NCI-H1930 (cell line): ENCODE results near the gene ARMC8.

Source experiments
- DNase-seq, 2 experiments: peaks; one replicate each; lab custom pipeline; 2025; lab: John Stamatoyannopoulos, UW

ARMC8 gene

GRCh38 chr3:138307899-138308298 lies 120.8 kb downstream of the ARMC8 start:
- DNase-seq: no peak

- no peak for DNase-seq
Measured at GRCh38 chr3:138308783-138309182, 121.7 kb downstream of the ARMC8 start.

- no peak for DNase-seq
Measured at GRCh38 chr3:138310494-138310893, 123.4 kb downstream of the ARMC8 start.

GRCh38 chr3:138314751-138315150 lies 127.7 kb downstream of the ARMC8 start:
- no peak for DNase-seq

GRCh38 chr3:138317687-138318086 lies 130.6 kb downstream of the ARMC8 start:
- no peak for DNase-seq

- no peak for DNase-seq
Measured at GRCh38 chr3:138323971-138324370, 136.9 kb downstream of the ARMC8 start.

GRCh38 chr3:138325990-138326389 lies 138.9 kb downstream of the ARMC8 start:
- DNase-seq: no peak

- DNase-seq: no peak
Measured at GRCh38 chr3:138326866-138327595, 139.9 kb downstream of the ARMC8 start.

- no peak for DNase-seq
Measured at GRCh38 chr3:138327831-138328230, 140.7 kb downstream of the ARMC8 start.

- DNase-seq: no peak
Measured at GRCh38 chr3:138328341-138328740, 141.2 kb downstream of the ARMC8 start.

- DNase-seq: peak; percentile 86 to 93
Measured at GRCh38 chr3:138329127-138329983, 142.3 kb downstream of the ARMC8 start, which contains the start of gene NME9. Gene NME9 (minus strand): TSS chr3:138329851. CDS start chr3:138329335, 516 bp downstream.

- DNase-seq: no peak
Measured at GRCh38 chr3:138329984-138330293, 142.8 kb downstream of the ARMC8 start.

- DNase-seq: no peak
Measured at GRCh38 chr3:138331143-138331894, 144.2 kb downstream of the ARMC8 start.

GRCh38 chr3:138332472-138333073 lies 145.5 kb downstream of the ARMC8 start:
- no peak for DNase-seq

GRCh38 chr3:138334608-138335007 lies 147.5 kb downstream of the ARMC8 start:
- no peak for DNase-seq

- no peak for DNase-seq
Measured at GRCh38 chr3:138336454-138336999, 149.4 kb downstream of the ARMC8 start.

- DNase-seq: no peak
Measured at GRCh38 chr3:138338244-138338643, 151.1 kb downstream of the ARMC8 start.

- DNase-seq: no peak
Measured at GRCh38 chr3:138338811-138339210, 151.7 kb downstream of the ARMC8 start.

- DNase-seq: no peak
Measured at GRCh38 chr3:138340511-138340910, 153.4 kb downstream of the ARMC8 start.

- DNase-seq: no peak
Measured at GRCh38 chr3:138344754-138345153, 157.7 kb downstream of the ARMC8 start.
